Type B pancreatic cell (in vitro differentiated cells): ENCODE measurements around the gene PRR13. TPM values are rescaled to one million over a fixed set of nuclear protein-coding genes. Genes with fewer than 3 reads are reported as not detected.
A peak's percentile ranks its signal among the peaks of the same experiment; 100 is the strongest.

Experiments used
- DNase-seq: peaks from one replicate; pipeline ENCODE4 v3.0.0; 2021; ENCODE audit warnings: mixed read lengths; ENCODE audit not compliant: unreplicated experiment; ENCODE audit errors: extremely low spot score
- H3K27ac Mint-ChIP-seq: 2 replicates; pipeline ENCODE4 v1.8.0; 2021; ENCODE audit warnings: mild to moderate bottlenecking, mixed read lengths
- H3K27me3 Mint-ChIP-seq: 2 replicates; pipeline ENCODE4 v1.8.0; 2021; ENCODE audit warnings: mixed read lengths
- H3K36me3 Mint-ChIP-seq: 2 replicates; pipeline ENCODE4 v1.8.0; 2021; ENCODE audit warnings: mixed read lengths
- H3K4me1 Mint-ChIP-seq: one replicate; pipeline ENCODE4 v1.8.0; 2021; ENCODE audit warnings: mixed read lengths; ENCODE audit not compliant: unreplicated experiment
- H3K4me3 Mint-ChIP-seq: 2 replicates; pipeline ENCODE4 v1.8.0; 2021; ENCODE audit warnings: mild to moderate bottlenecking, mixed read lengths
- H3K9me3 Mint-ChIP-seq: 2 replicates; pipeline ENCODE4 v1.8.0; 2021; ENCODE audit warnings: mixed read lengths
- total RNA-seq: library from RNA; stranded (reverse); gene quantifications from 2 replicates; pipeline ENCODE4 v1.2.1, GENCODE V29; 2021; ENCODE audit warnings: low replicate concordance
- TF ChIP-seq, protein P1 (sequence below): fragments of 200-600 bp; sonication (generic); conservative IDR thresholded peaks from 2 replicates; pipeline ENCODE4 v1.5.0; 2021; ENCODE audit warnings: antibody characterized with exemption, mild to moderate bottlenecking

Gene PRR13
- total RNA-seq, 1 donor from 2014 or later, result 88.1 TPM

DNA sequence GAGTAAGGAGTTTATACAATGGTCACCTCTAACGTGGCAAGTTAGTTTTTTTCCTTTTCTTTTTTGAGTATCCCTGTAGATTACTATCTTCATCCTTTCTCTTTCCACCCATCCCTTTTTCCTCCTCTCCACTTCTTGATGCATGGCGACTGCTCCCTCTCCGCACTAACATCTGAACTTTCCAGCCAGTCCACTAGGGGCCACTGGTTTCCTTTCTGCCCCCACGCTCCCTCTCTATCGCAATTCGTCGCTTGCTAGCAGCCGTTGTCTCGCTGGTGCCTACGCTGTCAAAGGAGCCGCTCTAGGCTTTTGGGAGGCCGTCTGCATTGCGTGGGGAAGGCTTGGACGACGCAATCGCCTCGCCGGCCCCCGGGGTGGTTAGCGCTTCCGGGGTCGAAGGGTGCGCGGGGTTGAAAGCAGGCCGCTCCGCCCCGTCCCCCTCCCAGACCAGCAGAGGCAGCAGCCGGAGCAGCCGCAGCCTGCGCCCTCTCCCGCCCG, 10.2 kb downstream of the PRR13 start, which contains the start of gene PCBP2:
Gene PCBP2, plus strand, starts transcription at position 442 of the 498 bp plus-strand sequence. CDS start 2,699 bp downstream, outside the sequence.
- Mint-ChIP-seq H3K4me3 (peak within 1 kb of the TSS; percentile 98), H3K36me3 (peaks cover 33% of the 10 kb centered on the region), H3K27me3 (no peaks in the 10 kb centered on the region), H3K9me3 (no peaks in the 10 kb centered on the region), H3K27ac (peak within 1 kb of the TSS; percentile 99), H3K4me1 (peaks cover 23% of the 10 kb centered on the region)
- DNase-seq, result peak; percentile 99
- TF ChIP-seq, protein P1, sequence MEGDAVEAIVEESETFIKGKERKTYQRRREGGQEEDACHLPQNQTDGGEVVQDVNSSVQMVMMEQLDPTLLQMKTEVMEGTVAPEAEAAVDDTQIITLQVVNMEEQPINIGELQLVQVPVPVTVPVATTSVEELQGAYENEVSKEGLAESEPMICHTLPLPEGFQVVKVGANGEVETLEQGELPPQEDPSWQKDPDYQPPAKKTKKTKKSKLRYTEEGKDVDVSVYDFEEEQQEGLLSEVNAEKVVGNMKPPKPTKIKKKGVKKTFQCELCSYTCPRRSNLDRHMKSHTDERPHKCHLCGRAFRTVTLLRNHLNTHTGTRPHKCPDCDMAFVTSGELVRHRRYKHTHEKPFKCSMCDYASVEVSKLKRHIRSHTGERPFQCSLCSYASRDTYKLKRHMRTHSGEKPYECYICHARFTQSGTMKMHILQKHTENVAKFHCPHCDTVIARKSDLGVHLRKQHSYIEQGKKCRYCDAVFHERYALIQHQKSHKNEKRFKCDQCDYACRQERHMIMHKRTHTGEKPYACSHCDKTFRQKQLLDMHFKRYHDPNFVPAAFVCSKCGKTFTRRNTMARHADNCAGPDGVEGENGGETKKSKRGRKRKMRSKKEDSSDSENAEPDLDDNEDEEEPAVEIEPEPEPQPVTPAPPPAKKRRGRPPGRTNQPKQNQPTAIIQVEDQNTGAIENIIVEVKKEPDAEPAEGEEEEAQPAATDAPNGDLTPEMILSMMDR, result peak; percentile 88

DNA sequence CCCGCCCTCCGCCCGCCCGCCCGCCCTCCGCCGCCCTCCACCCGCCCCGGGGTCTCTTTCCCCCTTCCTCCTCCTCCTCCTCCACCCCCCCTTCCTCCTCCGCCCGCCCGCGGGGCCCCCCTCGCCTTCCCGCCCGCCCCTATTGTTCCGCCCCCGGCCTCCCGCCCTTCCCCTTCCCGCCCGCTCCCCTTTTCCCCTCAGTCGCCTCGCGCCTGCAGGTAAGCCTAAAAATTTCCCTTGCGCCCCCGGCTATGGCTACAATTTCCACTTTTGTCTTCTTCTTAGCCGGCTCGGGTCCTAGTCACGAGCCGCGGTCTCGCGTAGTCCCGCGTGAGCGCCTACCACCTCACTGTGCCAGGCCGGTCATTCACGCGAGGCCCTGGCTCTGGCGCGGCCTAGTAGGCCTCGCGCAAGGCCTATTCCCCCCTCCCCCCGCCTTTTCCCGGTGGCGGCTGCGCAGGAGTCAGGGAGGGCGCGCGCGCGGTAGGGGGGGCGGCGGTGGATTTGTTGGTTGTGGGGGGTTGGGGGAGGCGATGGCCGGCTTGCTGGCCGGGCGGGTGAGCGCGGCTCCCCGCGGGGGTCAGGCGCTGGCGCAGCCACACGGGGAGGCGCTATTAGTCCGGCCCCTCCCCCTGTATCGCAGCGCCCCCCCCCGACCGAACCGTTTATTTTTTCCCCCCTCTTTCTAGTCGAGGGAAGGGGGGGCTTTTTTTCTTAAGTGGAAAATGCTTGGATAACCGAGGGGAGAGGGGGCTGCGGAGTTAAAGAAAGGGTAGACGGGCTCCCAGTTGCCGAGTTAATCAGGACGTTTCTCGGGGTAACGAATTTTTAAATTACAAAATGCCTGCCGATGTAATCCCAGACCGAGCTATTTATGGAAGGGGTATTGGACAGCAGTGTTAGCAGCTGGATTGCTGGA, 10.9 kb downstream of the PRR13 start:
- Mint-ChIP-seq H3K36me3 (peaks cover 36% of the 10 kb centered on the region), H3K27me3 (no peaks in the 10 kb centered on the region), H3K9me3 (no peaks in the 10 kb centered on the region), H3K4me3 (peak overlapping the region; percentile 98), H3K27ac (peak overlapping the region; percentile 99), H3K4me1 (peaks cover 26% of the 10 kb centered on the region)
- peak; percentile 89 for DNase-seq
- TF ChIP-seq, protein P1, result peak; percentile 33

DNA sequence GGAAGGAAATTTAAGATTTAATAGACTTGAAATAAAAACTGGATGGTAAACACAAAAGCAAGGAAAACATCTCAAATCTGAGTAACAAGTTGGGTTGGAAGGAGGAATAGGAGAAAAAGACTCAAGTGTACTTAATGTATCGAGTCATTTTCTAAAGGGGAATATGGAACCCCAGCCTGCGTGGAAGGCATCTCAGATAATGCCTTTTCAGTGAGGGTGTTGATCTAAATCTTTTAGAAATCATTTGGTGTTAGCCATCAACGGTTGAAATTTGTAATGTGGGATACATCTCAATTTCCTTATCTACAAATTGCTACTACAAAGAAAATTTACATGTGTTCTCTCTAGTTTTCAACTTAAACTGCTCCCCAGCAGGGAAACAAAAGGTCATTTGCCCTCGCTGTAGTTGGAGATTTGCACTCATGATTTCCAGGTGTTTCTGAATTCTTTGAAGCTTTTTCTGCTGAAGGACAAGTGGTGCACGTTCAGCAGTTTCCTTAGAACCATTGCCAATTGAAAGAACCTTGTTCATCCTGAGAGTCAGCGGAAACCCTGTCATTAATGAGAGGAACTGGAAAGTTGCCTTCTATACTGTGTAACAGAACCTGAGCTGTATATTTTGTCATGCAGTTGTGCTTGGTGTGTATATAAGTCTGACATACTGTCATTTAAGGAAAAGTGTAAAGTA, 12.6 kb downstream of the PRR13 start:
- peak overlapping the region; percentile 99 for H3K27ac Mint-ChIP-seq
- no peaks in the 10 kb centered on the region for H3K9me3 Mint-ChIP-seq
- peaks cover 35% of the 10 kb centered on the region for H3K36me3 Mint-ChIP-seq
- H3K27me3 Mint-ChIP-seq, result no peaks in the 10 kb centered on the region
- DNase-seq, result no peak
- H3K4me1 Mint-ChIP-seq, result peaks cover 28% of the 10 kb centered on the region
- peak overlapping the region; percentile 98 for H3K4me3 Mint-ChIP-seq
- TF ChIP-seq, protein P1, result no peak

- DNase-seq, result no peak
- Mint-ChIP-seq H3K27ac (peak overlapping the region; percentile 47), H3K9me3 (no peaks in the 10 kb centered on the region), H3K4me3 (peak overlapping the region; percentile 98), H3K4me1 (peaks cover 30% of the 10 kb centered on the region), H3K36me3 (peaks cover 38% of the 10 kb centered on the region), H3K27me3 (no peaks in the 10 kb centered on the region)
- TF ChIP-seq, protein P1, result no peak
Measured at GRCh38 chr12:53454707-53455106, 13.2 kb downstream of the PRR13 start.

GRCh38 chr12:53456654-53457366, 15.3 kb downstream of the PRR13 start:
- H3K4me3 Mint-ChIP-seq, result no peak overlapping the region
- peaks cover 32% of the 10 kb centered on the region for H3K4me1 Mint-ChIP-seq
- H3K9me3 Mint-ChIP-seq, result no peaks in the 10 kb centered on the region
- no peak overlapping the region for H3K27ac Mint-ChIP-seq
- no peaks in the 10 kb centered on the region for H3K27me3 Mint-ChIP-seq
- TF ChIP-seq, protein P1, result no peak
- DNase-seq, result no peak
- H3K36me3 Mint-ChIP-seq, result peaks cover 54% of the 10 kb centered on the region
